ENCODE data around the gene MAP4K5.

- TF ChIP-seq POLR2AphosphoS5 (IDR thresholded peaks at IDR 0.05): no peak
- TF ChIP-seq CTCF (IDR thresholded peaks at IDR 0.05): no peak
Observed at GRCh38 chr14:50530358-50530757, 2.0 kb downstream of the MAP4K5 start.

All from breast epithelium (tissue), 3 donors.